ENCODE measurements around the gene GCN1. TPM values are rescaled to one million over a fixed set of nuclear protein-coding genes. Genes with fewer than 3 reads are reported as not detected.

GCN1 gene
- total RNA-seq, 2 donors from 2014 or later = 39.7 to 83.1 TPM

DNA sequence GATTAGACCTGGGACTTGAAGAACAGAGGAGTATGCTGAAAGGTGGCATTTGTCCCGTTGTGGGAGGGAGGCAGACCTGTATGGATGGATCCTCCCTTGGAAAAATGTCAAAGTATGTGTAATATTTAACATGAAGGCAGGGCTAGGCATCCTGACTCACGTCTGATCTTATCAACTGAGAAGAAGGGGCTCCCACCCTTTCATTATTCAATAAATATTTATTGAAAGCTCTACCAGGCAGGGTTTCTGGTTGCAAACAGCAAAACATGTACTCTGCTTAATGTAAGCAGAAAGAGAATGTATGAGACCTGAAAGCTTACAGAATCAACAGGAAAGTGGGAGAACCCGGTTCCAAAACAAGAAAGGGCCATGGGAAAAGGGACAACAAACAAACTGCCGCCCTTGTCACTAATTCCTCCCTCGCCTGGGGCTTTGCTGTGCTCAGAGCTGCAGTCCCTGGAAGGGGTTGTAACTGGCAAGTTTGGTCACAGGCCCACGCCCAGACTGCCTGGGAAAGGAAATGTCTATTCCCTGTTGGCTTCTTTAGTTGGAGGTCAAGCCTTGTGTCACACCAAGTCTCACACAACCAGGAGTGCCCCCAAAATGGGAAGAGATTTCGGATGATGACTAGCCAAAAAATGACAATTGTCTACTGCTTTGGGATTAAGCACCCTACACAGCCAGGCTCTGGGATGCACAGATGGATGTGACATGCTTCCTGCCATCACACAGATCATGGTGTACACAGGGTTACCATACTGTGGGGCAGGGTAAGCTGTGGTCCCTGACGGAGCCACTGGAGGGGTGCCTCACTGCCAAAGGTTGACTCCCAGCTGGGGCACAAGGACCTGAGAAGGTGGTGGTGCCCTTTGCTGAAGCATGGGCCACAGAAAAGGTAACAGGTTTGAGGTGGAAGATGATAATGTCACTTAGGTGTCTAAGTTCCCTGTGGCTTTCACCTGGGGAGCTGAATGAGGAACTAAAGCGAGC lies 114.8 kb downstream of the GCN1 start:
- DNase-seq (no peak), ATAC-seq (no peak)
- Histone ChIP-seq H3K4me1 (peaks cover 11% of the 10 kb centered on the region), H3K9me3 (no peaks in the 10 kb centered on the region), H3K4me3 (no peak overlapping the region), H3K27me3 (no peaks in the 10 kb centered on the region), H3K27ac (no peak overlapping the region), H3K36me3 (replicated peaks in 1 of 2; ENCODE audit: insufficient read depth in 1 of 2, low read depth in 2 of 2) (no peaks in the 10 kb centered on the region)
- intact Hi-C loops (cut with DNase I) = no loop called here
- TF ChIP-seq POLR2A (IDR thresholded peaks at IDR 0.05) = no peak
- TF ChIP-seq, protein P1, sequence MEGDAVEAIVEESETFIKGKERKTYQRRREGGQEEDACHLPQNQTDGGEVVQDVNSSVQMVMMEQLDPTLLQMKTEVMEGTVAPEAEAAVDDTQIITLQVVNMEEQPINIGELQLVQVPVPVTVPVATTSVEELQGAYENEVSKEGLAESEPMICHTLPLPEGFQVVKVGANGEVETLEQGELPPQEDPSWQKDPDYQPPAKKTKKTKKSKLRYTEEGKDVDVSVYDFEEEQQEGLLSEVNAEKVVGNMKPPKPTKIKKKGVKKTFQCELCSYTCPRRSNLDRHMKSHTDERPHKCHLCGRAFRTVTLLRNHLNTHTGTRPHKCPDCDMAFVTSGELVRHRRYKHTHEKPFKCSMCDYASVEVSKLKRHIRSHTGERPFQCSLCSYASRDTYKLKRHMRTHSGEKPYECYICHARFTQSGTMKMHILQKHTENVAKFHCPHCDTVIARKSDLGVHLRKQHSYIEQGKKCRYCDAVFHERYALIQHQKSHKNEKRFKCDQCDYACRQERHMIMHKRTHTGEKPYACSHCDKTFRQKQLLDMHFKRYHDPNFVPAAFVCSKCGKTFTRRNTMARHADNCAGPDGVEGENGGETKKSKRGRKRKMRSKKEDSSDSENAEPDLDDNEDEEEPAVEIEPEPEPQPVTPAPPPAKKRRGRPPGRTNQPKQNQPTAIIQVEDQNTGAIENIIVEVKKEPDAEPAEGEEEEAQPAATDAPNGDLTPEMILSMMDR (IDR thresholded peaks at IDR 0.05) = no peak
- 59 to 61% methylated on average over 7 to 9 of the region's 9 CpGs for WGBS, 2 donors

DNA sequence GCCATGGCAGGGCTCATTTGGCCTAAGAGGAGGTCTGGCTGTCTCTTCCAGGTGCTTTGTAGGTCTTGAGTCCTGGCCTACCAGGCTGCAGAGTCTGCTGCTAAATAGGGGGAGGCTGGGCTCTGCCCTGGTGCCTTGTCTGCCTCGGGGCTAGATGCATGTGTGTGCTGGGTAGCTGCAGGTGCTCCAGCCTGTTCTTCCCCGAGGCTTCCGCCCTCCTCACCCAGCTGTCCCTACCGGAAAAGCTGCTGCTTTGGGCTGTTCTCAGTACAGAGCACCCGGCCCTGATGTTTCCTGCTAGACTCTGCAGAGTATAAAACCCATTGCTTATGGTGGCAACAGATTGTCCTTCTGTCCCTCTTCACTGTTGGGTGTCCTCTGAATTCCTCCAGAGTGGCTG lies 115.6 kb downstream of the GCN1 start:
- intact Hi-C loops (cut with DNase I) = no loop called here
- 57% methylated on average over 5 of the region's 5 CpGs; no CpG with 5 or more reads in 1 of the 2 donors for WGBS, 2 donors
- H3K9me3 ChIP-seq = no peaks in the 10 kb centered on the region
- DNase-seq (no peak), ATAC-seq (no peak)
- H3K36me3 ChIP-seq (replicated peaks in 1 of 2; ENCODE audit: insufficient read depth in 1 of 2, low read depth in 2 of 2) = no peaks in the 10 kb centered on the region
- peaks cover 11% of the 10 kb centered on the region for H3K4me1 ChIP-seq
- H3K27ac ChIP-seq = no peak overlapping the region
- TF ChIP-seq, protein P1 (IDR thresholded peaks at IDR 0.05) = no peak
- TF ChIP-seq POLR2A (IDR thresholded peaks at IDR 0.05) = no peak
- no peaks in the 10 kb centered on the region for H3K27me3 ChIP-seq
- H3K4me3 ChIP-seq = no peak overlapping the region

DNA sequence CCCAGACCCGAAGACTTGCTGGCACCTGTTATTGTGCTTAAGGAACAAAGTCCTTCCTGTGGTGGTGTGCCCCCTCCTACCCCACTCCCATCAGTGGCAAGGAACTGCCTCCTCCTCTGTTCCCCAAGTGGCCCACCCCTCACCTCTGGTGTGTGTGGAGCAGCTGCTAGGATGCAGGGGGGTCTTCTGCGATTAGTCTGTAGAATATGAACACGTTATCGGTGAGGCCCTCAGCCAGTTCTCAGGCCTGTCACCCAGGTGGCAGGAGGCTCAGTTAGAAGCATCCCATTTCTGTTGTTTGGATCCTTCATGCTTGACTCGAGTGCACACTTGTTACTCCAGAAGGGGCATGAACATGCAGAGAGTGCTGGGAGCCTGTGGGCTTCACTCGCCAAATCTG lies 117.3 kb downstream of the GCN1 start:
- WGBS, 2 donors = 84 to 85% methylated on average over 4 to 6 of the region's 6 CpGs
- H3K4me1 ChIP-seq = peaks cover 11% of the 10 kb centered on the region
- intact Hi-C loops (cut with DNase I) = no loop called here
- H3K9me3 ChIP-seq = no peaks in the 10 kb centered on the region
- TF ChIP-seq POLR2A (IDR thresholded peaks at IDR 0.05) = no peak
- TF ChIP-seq, protein P1 (IDR thresholded peaks at IDR 0.05) = no peak
- H3K36me3 ChIP-seq (replicated peaks in 1 of 2; ENCODE audit: insufficient read depth in 1 of 2, low read depth in 2 of 2) = peaks cover 0 to 1% of the 10 kb centered on the region in 2 donors
- ATAC-seq (no peak), DNase-seq (no peak)
- no peaks in the 10 kb centered on the region for H3K27me3 ChIP-seq
- no peak overlapping the region for H3K4me3 ChIP-seq
- H3K27ac ChIP-seq = no peak overlapping the region

Small RNAs within 50 kb of the gene (microRNA-seq; reads per million reads assigned to microRNA genes)
- gene MIR4498 (ENCODE audit: borderline number of aligned reads in 2 of 2, borderline replicate concordance in 2 of 2) = 0 reads per million in 2 donors

Small RNAs within 50 kb of the gene (small RNA-seq; reads per million reads assigned to genes)
- gene MIR4498 = not detected

Other genes starting within 250 kb of the GCN1 start
- 1 to 10 TPM; 5.9 to 6.2 TPM for gene BICDL1, start 205.5 kb downstream of the GCN1 start, total RNA-seq
- 1 to 10 TPM; 4.0 to 7.0 TPM for gene RAB35, start 78.0 kb downstream of the GCN1 start, total RNA-seq
- 1,000 to 10,000 TPM; 1,243 to 1,902 TPM for gene RPLP0, start 6.4 kb upstream of the GCN1 start, total RNA-seq
- gene PXN, start 71.0 kb upstream of the GCN1 start, total RNA-seq = 10 to 100 TPM; 29.3 to 35.9 TPM
- gene RNU4-2, start 97.2 kb upstream of the GCN1 start, total RNA-seq = under 1 TPM; under 0.01 TPM
- under 1 TPM; under 0.01 TPM for gene RNU4-1, start 98.5 kb upstream of the GCN1 start, total RNA-seq
- gene SIRT4, start 107.6 kb upstream of the GCN1 start, total RNA-seq = 1 to 10 TPM in 1 of 2 donors, under 1 TPM in 1; 0.99 to 6.2 TPM
- over 10,000 TPM in 1 of 2 donors, 1,000 to 10,000 TPM in 1; 6,971 to 11,984 TPM for gene PLA2G1B, start 133.1 kb upstream of the GCN1 start, total RNA-seq
- 1 to 10 TPM in 1 of 2 donors, under 1 TPM in 1; 0.66 to 1.3 TPM for gene MSI1, start 174.4 kb upstream of the GCN1 start, total RNA-seq
- gene COX6A1, start 243.4 kb upstream of the GCN1 start, total RNA-seq = 100 to 1,000 TPM; 183 to 359 TPM

Measured in body of pancreas (tissue), 4 donors.